HG03432 (cell line): ENCODE results near the gene DHRSX.

Source experiments
- ATAC-seq: cut with Tn5 transposase; IDR thresholded peaks from one replicate; pipeline ENCODE4 v1.9.1; 2021; ENCODE audit warnings: mild to moderate bottlenecking, moderate library complexity; ENCODE audit not compliant: unreplicated experiment

DHRSX gene

GRCh38 chrX:2176733-2177132, 324.0 kb downstream of the DHRSX start:
- no peak for ATAC-seq

- ATAC-seq = no peak
Measured at GRCh38 chrX:2176274-2176673, 324.5 kb downstream of the DHRSX start.

DNA sequence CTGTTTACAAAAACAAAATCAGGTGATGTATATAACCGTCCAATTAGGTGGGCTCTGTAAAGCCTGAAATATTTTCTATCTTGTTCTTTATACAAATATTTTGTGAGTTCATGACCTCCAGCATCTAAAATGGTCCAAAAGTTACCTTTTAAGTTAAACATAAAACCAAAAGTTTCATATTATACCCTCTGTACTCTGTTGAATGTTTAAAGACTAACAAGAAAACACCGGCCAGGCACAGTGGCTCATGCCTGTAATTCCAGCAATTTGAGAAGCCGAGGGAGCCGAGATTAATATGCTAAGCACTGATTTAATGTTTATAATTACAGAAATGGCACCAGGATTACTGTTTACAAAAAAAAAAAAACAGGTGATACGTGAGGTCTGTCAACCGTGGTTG, 328.4 kb downstream of the DHRSX start:
- no peak for ATAC-seq
